HG02763 (cell line): ENCODE measurements around the gene TRPM5.

Experiments used
- ATAC-seq: cut with Tn5 transposase; IDR thresholded peaks from one replicate; pipeline ENCODE4 v1.9.1; 2021; ENCODE audit warnings: mild to moderate bottlenecking, moderate library complexity; ENCODE audit not compliant: unreplicated experiment

TRPM5 gene

GRCh38 chr11:2421996-2422395 is 22.3 kb downstream of the TRPM5 start:
- no peak for ATAC-seq

GRCh38 chr11:2421226-2421994 is 22.9 kb downstream of the TRPM5 start:
- no peak for ATAC-seq

- peak; percentile 59 for ATAC-seq
Observed at GRCh38 chr11:2420502-2421225, 23.6 kb downstream of the TRPM5 start.

GRCh38 chr11:2419638-2420501 is 24.4 kb downstream of the TRPM5 start:
- ATAC-seq: no peak

GRCh38 chr11:2418693-2419360 is 25.5 kb downstream of the TRPM5 start:
- ATAC-seq: no peak

- no peak for ATAC-seq
Observed at GRCh38 chr11:2417856-2418692, 26.2 kb downstream of the TRPM5 start.

- no peak for ATAC-seq
Observed at GRCh38 chr11:2416765-2417164, 27.5 kb downstream of the TRPM5 start.

GRCh38 chr11:2415601-2416380 is 28.5 kb downstream of the TRPM5 start:
- ATAC-seq: no peak

GRCh38 chr11:2415171-2415570 is 29.1 kb downstream of the TRPM5 start:
- ATAC-seq: no peak

GRCh38 chr11:2414616-2415015 is 29.7 kb downstream of the TRPM5 start:
- ATAC-seq: no peak

- no peak for ATAC-seq
Observed at GRCh38 chr11:2413742-2414579, 30.4 kb downstream of the TRPM5 start.

GRCh38 chr11:2412323-2412722 is 32.0 kb downstream of the TRPM5 start:
- no peak for ATAC-seq

GRCh38 chr11:2411446-2412305 is 32.6 kb downstream of the TRPM5 start:
- no peak for ATAC-seq

GRCh38 chr11:2410616-2411015 is 33.7 kb downstream of the TRPM5 start:
- ATAC-seq: no peak

GRCh38 chr11:2409611-2410468 is 34.5 kb downstream of the TRPM5 start:
- no peak for ATAC-seq

GRCh38 chr11:2409126-2409525 is 35.2 kb downstream of the TRPM5 start:
- no peak for ATAC-seq
